Osteocyte (in vitro differentiated cells): ENCODE measurements around the gene RASA4. TPM values are rescaled to one million over a fixed set of nuclear protein-coding genes. Genes with fewer than 3 reads are reported as not detected.
"Not testable (repeated sequence)": the region's sequence is repeated elsewhere in the genome, so short reads cannot be mapped to it uniquely, and the experiment has no call there.

Experiments used
- DNase-seq: peaks from one replicate; pipeline ENCODE4 v3.0.0; 2021; ENCODE audit warnings: mixed read lengths; ENCODE audit not compliant: unreplicated experiment; ENCODE audit errors: extremely low spot score
- H3K27ac Mint-ChIP-seq: one replicate; pipeline ENCODE4 v1.8.0; 2021; ENCODE audit warnings: mild to moderate bottlenecking, mixed read lengths; ENCODE audit not compliant: unreplicated experiment
- H3K27me3 Mint-ChIP-seq: one replicate; pipeline ENCODE4 v1.8.0; 2021; ENCODE audit warnings: mixed read lengths; ENCODE audit not compliant: unreplicated experiment
- H3K36me3 Mint-ChIP-seq: one replicate; pipeline ENCODE4 v1.8.0; 2021; ENCODE audit warnings: mixed read lengths; ENCODE audit not compliant: unreplicated experiment
- H3K4me1 Mint-ChIP-seq: one replicate; pipeline ENCODE4 v1.8.0; 2021; ENCODE audit warnings: mixed read lengths; ENCODE audit not compliant: unreplicated experiment
- H3K4me3 Mint-ChIP-seq: one replicate; pipeline ENCODE4 v1.8.0; 2021; ENCODE audit warnings: mild to moderate bottlenecking, moderate library complexity, mixed read lengths; ENCODE audit not compliant: unreplicated experiment
- H3K9me3 Mint-ChIP-seq: one replicate; pipeline ENCODE4 v1.8.0; 2021; ENCODE audit warnings: mixed read lengths; ENCODE audit not compliant: unreplicated experiment
- total RNA-seq: library from RNA; stranded (reverse); gene quantifications from 2 replicates; pipeline ENCODE4 v1.2.1, GENCODE V29; 2021

RASA4 gene
- total RNA-seq, 1 donor from 2014 or later: 27.0 TPM

DNA sequence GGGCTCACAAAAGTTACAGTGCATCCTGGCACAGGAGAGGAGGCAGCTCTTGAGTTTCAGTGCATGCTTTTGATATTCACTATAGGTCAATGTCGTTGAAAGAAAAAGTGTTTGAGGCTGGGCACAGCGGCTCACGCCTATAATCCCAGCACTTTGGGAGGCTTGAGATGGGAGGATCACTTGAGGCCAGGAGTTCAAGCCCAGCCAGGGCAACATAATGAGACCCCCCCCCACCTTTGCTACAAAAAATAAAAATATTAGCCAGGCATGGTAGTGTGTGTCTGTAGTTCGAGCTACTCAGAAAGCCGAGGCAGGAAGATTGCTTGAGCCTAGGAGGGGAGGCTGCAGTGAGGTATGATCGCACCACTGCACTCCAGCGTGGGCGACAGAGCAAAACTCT lies 1.6 kb upstream of the RASA4 start:
- not testable (repeated sequence) for H3K9me3 Mint-ChIP-seq

GRCh38 chr7:102615930-102616329 lies 626 bp downstream of the RASA4 start:
- not testable (repeated sequence) for H3K9me3 Mint-ChIP-seq, DNase-seq, H3K27ac Mint-ChIP-seq, H3K4me1 Mint-ChIP-seq, H3K27me3 Mint-ChIP-seq, H3K36me3 Mint-ChIP-seq, H3K4me3 Mint-ChIP-seq

More for the DNA sequence above, 1.6 kb upstream of the RASA4 start:
- not testable (repeated sequence) for H3K4me3 Mint-ChIP-seq, H3K36me3 Mint-ChIP-seq, H3K27me3 Mint-ChIP-seq, H3K4me1 Mint-ChIP-seq, H3K27ac Mint-ChIP-seq, DNase-seq

DNA sequence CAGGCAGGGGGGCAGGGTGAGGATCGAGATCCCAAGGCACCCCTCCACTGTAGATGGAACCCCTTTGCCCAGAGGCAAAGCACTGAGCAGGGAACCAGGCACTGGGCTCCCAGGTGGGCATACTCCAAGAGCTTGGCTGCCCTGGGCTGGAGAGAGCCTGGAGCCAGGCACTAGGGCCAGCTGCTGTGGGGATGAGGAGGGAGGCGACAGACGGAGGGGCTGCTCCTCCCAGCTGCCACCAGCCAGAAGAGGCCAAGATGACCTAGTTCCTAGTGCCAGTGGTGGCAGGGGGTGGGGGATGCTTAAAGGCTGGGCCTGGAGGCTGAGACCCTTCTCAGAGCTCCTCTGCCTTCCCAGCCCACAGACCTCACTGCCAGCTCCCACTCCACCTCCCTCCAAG lies 1.7 kb downstream of the RASA4 start:
- not testable (repeated sequence) for H3K27me3 Mint-ChIP-seq, DNase-seq, H3K36me3 Mint-ChIP-seq, H3K27ac Mint-ChIP-seq, H3K4me3 Mint-ChIP-seq, H3K4me1 Mint-ChIP-seq, H3K9me3 Mint-ChIP-seq

DNA sequence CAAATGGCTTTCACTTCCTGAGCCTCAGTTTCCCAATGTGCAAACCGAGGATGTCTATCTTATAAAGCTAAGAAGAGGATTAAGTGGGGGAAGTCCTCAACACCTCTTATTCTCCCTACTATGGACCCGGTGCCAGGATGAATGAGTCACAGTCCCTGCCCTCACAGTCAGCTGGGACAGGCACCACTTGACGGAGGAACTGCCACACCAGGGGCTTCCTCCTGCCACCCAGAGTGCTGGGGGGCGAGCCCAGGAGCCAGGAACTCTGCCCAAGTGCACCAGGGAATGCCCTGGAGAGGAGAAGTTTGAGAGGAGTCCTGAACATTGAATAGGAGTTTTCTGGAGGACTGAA lies 2.2 kb downstream of the RASA4 start:
- not testable (repeated sequence) for H3K9me3 Mint-ChIP-seq, H3K36me3 Mint-ChIP-seq, H3K4me3 Mint-ChIP-seq, H3K4me1 Mint-ChIP-seq, H3K27ac Mint-ChIP-seq, DNase-seq, H3K27me3 Mint-ChIP-seq

DNA sequence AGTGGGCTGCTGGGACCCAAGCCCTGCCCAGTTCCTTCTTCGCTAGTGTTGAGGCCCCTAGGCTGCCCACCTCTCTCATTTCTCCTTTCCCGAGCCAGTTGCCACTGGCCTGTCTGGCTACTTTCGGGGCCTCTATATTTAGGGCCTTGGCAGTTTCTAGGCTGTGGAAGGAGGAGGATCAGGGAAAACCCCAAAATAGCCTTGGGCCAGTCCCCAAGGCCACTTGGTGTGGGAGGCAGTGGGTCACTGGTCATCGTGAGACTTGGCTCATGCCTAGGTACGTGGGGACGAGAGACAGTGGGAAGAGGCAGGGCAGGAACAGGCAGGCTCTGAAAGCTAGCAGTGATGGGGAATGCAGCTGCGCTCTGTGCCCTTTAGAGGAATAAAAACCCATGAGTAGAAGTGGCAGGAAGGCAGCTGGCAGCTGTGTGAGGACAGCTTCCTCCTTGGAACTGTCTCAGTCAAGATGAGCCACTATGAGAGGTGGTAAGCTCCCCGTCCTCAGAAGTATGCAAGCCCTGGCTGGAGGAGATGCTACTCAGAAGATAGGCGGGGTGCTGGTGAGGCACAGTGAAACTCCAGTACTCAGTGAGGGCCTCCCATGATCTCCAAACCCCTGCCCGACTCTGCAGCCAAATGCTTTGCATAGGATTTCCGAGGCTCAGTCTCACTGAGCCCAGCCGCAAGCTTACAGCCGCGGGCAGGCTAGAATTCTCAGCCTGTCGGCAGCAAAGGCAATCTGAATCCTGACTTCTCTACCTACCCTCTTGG lies 2.8 kb downstream of the RASA4 start:
- H3K27ac Mint-ChIP-seq, H3K4me1 Mint-ChIP-seq, H3K36me3 Mint-ChIP-seq, H3K9me3 Mint-ChIP-seq, H3K4me3 Mint-ChIP-seq, DNase-seq, H3K27me3 Mint-ChIP-seq: not testable (repeated sequence)

GRCh38 chr7:102611675-102612325 lies 4.8 kb downstream of the RASA4 start:
- peak; percentile 73 for DNase-seq
- not testable (repeated sequence) for H3K4me1 Mint-ChIP-seq, H3K4me3 Mint-ChIP-seq

GRCh38 chr7:102611013-102611674 lies 5.4 kb downstream of the RASA4 start:
- H3K9me3 Mint-ChIP-seq, H3K36me3 Mint-ChIP-seq, H3K27me3 Mint-ChIP-seq, H3K27ac Mint-ChIP-seq, H3K4me1 Mint-ChIP-seq, DNase-seq, H3K4me3 Mint-ChIP-seq: not testable (repeated sequence)

More at GRCh38 chr7:102611675-102612325, 4.8 kb downstream of the RASA4 start:
- H3K9me3 Mint-ChIP-seq, H3K36me3 Mint-ChIP-seq, H3K27me3 Mint-ChIP-seq: not testable (repeated sequence)
- peak overlapping the region; percentile 34 for H3K27ac Mint-ChIP-seq

DNA sequence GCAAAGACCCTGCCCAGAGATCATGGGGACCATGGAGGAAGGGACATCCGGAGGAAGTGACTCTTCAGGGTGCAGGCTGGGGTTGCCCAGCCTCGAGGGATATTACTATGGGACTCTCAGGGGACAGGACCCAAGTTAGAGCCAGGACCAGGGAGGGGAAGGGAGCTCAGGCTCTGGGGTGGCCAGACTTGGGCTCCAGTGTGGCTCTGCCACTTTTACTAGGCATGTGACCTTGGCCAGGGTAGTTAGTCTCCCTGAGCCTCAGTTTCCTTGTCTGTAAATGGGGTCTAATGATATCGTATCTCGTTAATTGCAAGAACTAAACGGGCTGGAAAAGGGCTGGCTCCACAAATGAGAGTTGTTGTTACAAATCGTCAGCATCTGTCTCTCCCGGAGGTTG lies 6.1 kb downstream of the RASA4 start:
- not testable (repeated sequence) for H3K27ac Mint-ChIP-seq, H3K36me3 Mint-ChIP-seq, H3K4me1 Mint-ChIP-seq, H3K9me3 Mint-ChIP-seq, H3K27me3 Mint-ChIP-seq, H3K4me3 Mint-ChIP-seq
- peak; percentile 49 for DNase-seq

DNA sequence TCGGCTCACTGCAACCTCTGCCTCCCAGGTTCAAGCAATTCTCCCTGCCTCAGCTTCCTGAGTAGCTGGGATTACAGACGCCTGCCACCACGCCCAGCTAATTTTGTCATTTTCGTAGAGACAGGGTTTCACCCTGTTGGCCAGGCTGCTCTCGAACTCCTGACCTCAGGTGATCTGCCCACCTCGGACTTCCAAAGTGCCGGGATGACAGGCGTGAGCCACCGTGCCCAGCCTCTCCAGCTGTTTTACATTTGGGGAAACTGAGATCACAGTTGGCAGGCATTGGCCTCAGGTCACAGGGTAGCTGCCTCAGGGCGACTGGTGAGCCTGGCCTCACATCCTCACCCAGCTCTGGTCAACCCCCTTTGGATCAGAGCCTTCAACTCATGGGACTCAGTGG lies 6.8 kb downstream of the RASA4 start:
- H3K9me3 Mint-ChIP-seq, DNase-seq, H3K4me1 Mint-ChIP-seq, H3K36me3 Mint-ChIP-seq, H3K27me3 Mint-ChIP-seq, H3K27ac Mint-ChIP-seq, H3K4me3 Mint-ChIP-seq: not testable (repeated sequence)

DNA sequence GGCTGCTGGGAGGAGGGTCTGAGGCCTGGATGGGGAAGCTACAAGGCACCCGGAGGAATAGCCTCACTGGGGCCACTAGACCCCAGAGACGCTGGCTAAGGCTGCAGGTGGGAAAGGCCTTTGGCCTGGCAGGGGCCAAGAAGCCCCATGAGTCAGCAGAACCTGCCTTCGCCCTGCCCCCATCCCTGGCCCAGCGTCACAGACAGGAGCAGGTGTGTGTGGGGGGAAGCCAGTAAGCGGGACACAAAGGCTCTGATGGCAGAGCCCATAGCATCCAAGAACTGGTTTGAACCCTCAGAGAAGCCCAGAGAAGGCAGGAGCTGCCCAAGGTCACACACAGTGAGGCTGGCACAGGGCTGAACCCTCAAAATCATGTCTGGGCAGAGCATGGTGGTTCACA lies 9.7 kb downstream of the RASA4 start:
- DNase-seq, H3K27ac Mint-ChIP-seq, H3K4me3 Mint-ChIP-seq, H3K4me1 Mint-ChIP-seq, H3K36me3 Mint-ChIP-seq, H3K9me3 Mint-ChIP-seq, H3K27me3 Mint-ChIP-seq: not testable (repeated sequence)

- not testable (repeated sequence) for H3K4me3 Mint-ChIP-seq, H3K27me3 Mint-ChIP-seq, H3K4me1 Mint-ChIP-seq, DNase-seq, H3K27ac Mint-ChIP-seq, H3K9me3 Mint-ChIP-seq, H3K36me3 Mint-ChIP-seq
Observed at GRCh38 chr7:102604431-102605145, 12.0 kb downstream of the RASA4 start.

- not testable (repeated sequence) for H3K4me3 Mint-ChIP-seq, H3K27ac Mint-ChIP-seq, H3K4me1 Mint-ChIP-seq, DNase-seq, H3K27me3 Mint-ChIP-seq, H3K9me3 Mint-ChIP-seq, H3K36me3 Mint-ChIP-seq
Observed at GRCh38 chr7:102602317-102602716, 14.2 kb downstream of the RASA4 start.
